NCI-H2107 treated with DMSO at 0.1 percent for 48 hours (cell line): ENCODE data around the gene GSTCD.
"Not testable (repeated sequence)": the region's sequence is repeated elsewhere in the genome, so short reads cannot be mapped to it uniquely, and the experiment has no call there.

ENCODE experiments used
- DNase-seq: peaks from one replicate; lab custom pipeline; 2025; ENCODE audit not compliant: unreplicated experiment; lab: John Stamatoyannopoulos, UW

The GSTCD gene

GRCh38 chr4:105797225-105797624 is 88.6 kb downstream of the GSTCD start:
- no peak for DNase-seq

GRCh38 chr4:105805501-105806120 is 97.0 kb downstream of the GSTCD start:
- DNase-seq, result no peak

DNA sequence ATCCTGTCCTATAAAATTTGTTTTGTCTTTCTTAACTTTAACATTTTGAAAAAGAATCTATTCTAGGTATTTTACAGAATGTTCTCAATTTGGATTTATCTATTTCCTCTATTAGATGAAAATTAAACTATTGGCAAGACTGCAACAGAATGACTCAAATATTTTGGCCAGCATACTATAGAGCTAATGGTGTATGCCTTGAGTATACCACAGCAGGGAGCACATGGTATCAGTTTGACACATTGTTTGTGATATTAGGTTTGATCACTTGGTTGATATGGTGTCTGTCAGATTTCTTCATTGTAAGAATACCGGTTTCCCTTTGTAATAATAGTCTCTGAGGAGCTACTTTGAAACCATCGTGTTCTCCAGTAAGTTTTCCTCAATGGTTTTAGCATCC is 98.9 kb downstream of the GSTCD start:
- no peak for DNase-seq

DNA sequence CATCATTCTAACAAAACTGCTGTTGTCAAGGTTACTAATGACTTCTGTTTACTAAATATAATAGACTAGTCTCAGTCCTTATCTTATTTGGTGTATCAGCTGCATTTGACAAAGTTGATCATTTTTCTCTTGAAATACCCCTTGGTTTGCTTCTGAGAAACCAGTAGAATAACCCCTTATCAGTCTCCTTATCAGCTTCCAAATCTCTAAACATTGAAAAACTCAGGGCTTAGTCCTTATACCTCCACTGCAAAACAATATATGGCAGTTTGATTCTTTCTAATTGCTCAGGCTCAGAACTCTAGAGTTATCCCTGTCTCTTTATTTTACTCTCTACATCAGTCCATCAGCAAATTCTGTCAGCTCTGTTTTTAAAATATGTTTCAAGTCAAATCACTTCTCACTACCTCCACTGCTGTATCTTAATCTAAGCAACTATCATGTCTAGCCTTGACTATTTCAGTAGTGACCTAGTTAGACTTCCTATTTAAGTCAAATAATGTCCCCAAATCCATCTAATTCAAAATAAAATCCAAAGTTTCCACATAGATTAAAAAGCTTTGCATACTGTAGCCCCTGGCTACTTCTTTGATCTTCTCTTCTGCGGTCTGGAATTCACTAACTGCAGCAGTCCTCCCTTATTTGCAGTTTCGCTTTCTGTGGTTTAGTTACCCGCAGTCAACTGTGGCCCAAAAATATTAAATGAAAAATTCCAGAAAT is 99.6 kb downstream of the GSTCD start:
- DNase-seq, result no peak

GRCh38 chr4:105808750-105809041 is 100.1 kb downstream of the GSTCD start:
- no peak for DNase-seq

DNA sequence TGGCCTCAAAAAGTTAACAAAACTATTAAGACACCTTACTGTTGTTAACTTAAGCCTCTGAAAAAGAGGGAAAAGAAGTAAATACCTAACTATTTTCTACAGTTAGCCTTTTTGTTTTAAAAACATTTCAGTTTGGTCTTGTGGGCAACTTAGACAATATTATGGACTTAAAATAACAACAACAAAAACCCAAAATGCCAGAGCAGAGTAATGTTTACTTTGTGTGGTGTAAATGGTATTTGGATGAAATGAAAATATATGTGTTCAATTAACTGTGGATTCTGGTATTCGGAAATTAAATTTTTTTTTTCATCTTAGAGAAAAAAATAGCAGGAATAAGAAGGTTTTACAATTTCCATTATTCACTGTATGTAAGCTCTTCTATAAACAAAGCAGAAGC is 107.1 kb downstream of the GSTCD start:
- DNase-seq, result no peak

GRCh38 chr4:105822061-105822460 is 113.5 kb downstream of the GSTCD start:
- no peak for DNase-seq

DNA sequence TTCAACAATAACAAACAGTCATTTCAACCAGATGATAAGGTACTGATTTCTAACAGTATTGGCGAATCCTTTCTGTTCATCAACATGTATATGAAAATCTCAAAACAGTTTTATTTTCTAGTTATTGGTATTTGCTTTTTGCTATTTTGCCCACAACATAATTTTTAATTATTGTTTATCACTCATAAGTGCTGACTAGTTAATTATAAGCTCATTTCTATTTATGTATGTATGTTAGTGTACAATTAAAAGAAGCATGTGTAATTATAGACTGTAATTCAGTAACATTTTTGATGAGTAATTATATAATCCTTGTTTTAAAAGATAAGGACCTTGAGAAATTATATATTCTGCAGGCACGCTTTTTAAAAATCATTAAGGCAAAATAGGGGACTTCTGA is 119.5 kb downstream of the GSTCD start:
- no peak for DNase-seq

DNA sequence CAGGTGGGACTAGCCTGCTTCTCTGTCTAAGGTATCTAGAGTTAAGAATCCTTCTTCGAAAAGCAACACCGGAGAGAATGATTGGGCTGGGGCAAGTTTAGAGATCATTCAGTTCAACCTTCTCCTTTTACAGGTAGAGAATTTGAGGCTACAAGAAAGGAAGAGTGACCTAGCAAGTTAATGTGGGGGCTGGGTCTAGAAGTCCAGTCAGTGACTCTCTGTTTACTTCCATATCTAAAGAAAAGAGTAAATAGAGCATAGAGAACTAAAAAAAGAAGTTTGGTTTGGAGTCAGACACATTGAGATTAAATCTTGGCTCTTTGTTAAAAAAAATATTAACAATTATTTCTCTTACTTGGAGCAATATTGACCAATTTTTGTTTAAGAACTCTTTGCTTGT is 122.6 kb downstream of the GSTCD start:
- DNase-seq, result no peak

- no peak for DNase-seq
These were observed 126.6 kb downstream of the GSTCD start for GRCh38 chr4:105835177-105835576.

DNA sequence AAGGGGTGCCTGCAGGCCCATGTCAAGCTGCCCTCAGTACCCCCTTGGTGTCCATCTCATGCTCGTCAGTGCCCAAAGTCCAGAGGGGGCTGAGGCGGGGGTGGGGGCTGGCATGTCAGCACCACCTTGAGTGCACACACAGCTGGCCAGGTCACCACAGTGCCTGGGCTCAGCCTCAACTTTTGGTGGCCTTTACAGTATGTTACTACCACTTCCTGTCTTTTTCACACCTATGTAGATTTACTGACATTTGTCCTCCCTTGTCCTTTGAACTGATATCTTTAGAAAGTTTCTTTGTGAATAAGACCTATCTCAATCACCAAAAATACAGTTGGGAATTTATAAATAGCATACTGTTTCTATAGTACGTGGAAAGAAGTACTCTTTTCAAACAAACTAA is 128.0 kb downstream of the GSTCD start:
- DNase-seq, result no peak

DNA sequence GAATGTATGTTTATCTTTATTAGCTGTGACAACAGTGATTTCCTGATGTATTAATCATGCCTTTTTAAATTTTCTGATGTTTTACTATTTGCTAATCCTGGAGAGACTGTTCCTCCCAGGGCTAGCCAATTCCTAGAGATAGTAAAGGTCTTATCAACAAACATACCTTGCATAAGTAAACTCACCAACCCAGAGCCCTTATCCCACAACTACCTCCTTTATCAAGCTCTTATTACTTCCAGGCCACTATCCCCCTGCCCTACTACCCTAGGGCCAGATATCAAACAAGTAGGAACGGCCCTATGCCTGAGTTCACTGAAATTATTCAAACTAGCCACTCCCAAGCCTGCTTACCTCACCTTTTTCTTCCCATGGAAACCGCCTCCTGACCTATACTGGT is 128.5 kb downstream of the GSTCD start:
- no peak for DNase-seq

- DNase-seq, result peak; percentile 1
These were observed 129.5 kb downstream of the GSTCD start for GRCh38 chr4:105838082-105838481.

- peak; percentile 0 for DNase-seq
These were observed 132.0 kb downstream of the GSTCD start for GRCh38 chr4:105840426-105841174.

DNA sequence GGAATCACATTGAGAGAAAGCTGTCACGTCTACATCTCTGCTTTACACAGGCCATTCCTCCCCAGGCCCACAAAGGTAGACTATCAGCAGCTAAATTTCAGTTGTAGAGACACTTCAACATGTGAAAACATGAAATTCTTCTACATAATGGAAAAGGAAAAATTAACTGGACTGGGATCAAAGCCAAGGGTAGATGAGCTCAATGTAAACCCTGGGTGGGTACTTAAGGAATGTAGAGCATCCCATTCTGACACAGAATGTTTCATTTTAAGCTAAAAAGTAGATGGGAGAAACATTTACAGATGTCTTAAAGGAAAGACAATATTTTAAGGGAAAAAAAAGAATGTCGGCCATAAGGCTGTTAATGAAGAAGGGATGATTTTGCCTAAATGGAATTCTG is 135.4 kb downstream of the GSTCD start:
- no peak for DNase-seq

- no peak for DNase-seq
These were observed 137.0 kb downstream of the GSTCD start for GRCh38 chr4:105845559-105845958.

GRCh38 chr4:105848359-105848758 is 139.8 kb downstream of the GSTCD start:
- not testable (repeated sequence) for DNase-seq

DNA sequence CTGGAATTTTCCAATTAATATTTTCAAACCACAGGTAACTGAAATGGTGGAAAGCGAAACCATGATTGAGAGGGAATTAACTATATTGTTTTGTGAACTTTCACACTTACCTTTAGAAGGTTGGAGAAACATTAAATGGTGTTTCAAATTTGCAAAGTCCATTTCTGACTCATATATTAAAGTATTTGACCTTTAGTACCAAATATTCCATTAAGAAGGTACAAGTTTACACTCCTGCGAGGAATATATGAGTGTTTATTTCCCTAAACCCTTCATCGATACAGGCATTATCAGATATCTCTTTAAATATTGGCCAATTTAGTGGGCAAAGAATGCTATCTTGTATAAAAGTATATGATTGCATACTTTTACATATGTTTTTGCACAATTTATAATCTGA is 142.6 kb downstream of the GSTCD start:
- no peak for DNase-seq

GRCh38 chr4:105852230-105852629 is 143.6 kb downstream of the GSTCD start:
- not testable (repeated sequence) for DNase-seq

DNA sequence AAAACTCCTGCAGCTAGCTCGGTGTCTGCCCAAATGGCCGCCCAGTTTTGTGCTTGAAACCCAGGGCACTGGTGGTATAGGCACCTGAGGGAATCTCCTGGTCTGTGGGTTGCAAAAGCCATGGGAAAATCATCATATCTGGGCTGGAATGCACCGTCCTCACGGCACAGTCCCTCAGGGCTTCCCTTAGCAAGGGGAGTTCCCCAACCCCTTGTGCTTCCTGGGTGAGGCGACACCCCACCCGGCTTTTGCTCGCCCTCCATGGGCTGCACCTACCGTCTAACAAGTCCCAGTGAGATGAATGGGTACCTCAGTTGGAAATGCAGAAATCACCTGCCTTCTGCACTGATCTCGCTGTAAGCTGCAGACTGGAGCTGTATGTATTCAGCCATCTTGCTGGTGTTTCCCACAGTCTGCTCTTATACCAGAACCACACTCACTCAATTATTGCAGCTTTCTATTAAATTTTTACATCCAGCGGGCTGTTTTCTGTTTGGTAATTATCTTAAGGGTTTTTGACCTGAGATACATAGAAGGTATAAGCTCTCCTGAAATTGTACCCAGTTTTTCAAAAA is 150.0 kb downstream of the GSTCD start:
- no peak for DNase-seq

DNA sequence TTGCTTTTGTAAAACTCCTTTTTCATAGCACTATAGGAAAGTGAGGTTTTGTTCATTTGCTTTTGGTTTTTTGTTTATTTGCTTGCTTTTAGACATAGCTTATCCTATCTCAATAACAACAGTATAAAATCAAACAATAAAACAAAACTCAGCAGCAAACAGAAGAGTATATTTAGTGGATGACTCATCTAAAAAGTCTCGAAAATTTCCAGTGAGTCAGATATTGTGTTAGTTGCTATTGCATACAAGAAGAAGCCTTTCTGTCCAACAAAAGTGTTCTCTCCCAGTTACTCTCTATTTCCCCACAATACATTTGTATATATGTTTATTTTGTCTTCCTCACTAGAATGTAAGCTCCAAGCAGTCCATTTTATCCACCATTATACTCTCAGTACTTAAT is 150.6 kb downstream of the GSTCD start:
- DNase-seq, result no peak

- no peak for DNase-seq
These were observed 162.4 kb downstream of the GSTCD start for GRCh38 chr4:105870963-105871362.
